IPS DF 4.7 (cell line): ENCODE data around the gene TMEM131.
A peak's percentile ranks its signal among the peaks of the same experiment; 100 is the strongest.

Experiments
- DNase-seq: peaks from one replicate; pipeline ENCODE4 v3.0.0-alpha.2; 2013; ENCODE audit warnings: low spot score; ENCODE audit errors: extremely low read depth

TMEM131 gene

DNA sequence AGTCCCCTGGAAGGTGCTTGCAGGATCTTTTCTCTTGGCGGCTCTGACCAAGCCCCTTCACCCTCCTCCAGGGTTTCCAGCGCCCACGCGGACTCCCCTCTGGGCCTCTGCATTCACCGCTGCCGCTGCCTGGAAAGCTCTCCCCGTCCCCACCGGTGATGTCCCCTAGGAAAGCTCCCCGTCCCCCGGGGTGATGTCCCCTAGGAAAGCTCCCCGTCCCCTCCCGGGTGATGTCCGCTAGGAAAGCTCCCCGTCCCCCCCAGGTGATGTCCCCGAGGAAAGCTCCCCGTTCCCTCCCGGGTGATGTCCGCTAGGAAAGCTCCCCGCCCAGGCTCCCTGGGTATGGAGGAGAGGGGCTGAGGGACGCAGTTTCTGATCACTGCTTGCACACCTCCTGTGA lies 254.5 kb downstream of the TMEM131 start:
- DNase-seq, result no peak

- DNase-seq, result peak; percentile 60
Measured at GRCh38 chr2:97740590-97741182, 255.1 kb downstream of the TMEM131 start.

DNA sequence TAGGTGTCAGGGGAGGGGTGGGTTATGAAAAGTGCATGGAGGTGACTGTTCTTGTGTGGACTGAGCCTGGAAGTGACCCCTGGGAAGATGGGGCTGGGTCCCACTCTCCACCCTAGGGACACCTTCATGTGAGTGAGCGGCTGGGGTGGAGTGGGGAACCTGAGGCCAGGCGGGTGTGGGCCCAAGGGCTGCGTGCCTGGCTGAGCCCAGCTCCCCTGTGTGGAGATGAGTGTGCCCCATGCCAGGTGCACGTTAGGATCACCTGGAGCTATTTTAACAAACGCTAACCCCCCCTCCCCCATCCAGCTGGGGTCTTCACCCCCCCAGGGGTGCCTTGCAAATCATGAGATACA lies 255.9 kb downstream of the TMEM131 start:
- DNase-seq, result no peak

DNA sequence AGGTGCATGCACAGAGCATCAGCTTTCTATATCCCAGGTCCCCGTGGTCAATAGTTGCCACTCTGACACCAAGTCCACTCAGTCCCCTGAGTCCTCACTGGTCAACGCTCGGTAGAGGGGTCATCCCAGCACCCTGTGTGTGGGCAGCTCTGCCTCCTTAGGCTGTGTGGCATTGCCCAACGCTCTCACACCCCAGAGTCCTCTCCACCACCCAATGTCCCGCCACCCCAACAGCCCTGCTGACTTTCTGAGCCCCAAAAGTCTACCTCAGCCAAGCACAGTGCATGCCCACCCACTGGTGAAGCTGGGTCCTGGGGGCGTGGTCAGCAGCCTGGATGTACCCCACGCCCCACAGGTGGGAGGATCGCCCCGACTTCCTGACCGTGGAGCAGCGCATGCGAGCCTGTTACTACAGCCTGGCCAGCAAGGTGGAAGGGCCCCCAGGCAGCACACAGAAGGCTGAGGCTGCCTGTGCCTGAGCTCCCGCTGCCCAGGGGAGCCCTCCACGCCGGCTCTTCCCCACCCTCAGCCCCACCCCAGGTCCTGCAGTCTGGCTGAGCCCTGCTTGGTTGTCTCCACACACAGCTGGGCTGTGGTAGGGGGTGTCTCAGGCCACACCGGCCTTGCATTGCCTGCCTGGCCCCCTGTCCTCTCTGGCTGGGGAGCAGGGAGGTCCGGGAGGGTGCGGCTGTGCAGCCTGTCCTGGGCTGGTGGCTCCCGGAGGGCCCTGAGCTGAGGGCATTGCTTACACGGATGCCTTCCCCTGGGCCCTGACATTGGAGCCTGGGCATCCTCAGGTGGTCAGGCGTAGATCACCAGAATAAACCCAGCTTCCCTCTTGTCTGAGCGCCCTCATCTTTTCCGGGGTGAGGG lies 256.5 kb downstream of the TMEM131 start:
- no peak for DNase-seq

DNA sequence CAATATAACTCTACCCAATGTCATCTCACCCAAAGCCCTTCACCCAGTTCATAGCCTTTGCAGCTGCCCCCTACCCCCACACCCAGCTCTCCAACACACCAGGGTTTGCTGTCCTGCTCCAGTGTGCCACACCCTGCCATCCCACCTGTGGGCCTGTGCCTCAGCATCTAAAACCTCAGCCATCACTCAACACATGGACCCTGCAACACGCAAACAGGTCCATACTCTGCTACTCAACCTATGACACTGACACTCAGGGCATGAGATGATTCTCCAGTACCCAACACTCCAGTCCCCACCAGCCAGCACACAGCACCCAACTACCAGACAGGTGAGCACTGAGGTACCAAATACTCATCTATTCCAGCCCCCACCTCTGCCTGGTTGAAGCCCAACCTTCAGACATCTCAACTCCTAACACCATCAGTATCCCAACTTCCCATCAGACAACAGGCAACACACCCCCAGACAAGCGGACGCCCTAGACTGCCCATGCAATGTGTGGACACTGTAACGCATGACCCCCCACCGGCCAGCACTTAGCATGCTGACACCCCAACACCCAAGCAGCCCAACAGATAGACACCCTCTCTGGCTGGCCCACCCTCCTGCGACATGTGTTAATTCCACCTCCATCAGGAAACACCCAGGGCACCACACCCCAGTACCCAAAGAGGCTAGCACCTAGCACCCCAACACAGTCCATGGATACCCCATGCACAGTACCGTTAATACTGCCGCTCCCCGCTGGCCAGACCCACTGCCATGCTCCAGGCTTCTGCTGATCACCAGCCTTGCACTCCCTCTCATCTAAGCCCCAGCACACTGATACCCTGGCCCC lies 257.3 kb downstream of the TMEM131 start:
- no peak for DNase-seq

- DNase-seq, result no peak
Measured at GRCh38 chr2:97737421-97738178, 258.1 kb downstream of the TMEM131 start.

GRCh38 chr2:97736608-97737330 lies 259.0 kb downstream of the TMEM131 start:
- DNase-seq, result no peak

DNA sequence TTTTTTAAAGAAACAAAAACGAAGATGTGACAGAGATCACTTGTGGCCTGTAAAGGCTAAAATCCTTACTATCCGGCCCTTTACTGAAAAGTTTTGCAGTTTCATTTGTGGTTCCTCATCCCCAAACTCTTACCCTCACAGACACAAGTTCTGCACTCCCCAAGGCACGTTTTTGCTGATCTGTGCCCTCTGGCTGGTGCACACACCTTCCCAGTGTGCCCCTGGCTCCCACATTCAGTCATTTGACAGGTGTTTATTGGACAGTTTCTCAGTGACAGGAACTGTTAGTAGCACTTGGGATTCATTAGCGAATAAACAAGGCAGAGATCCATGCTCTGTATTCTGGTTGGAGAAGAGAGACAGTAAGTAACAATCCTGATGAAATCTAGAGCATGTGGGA lies 259.6 kb downstream of the TMEM131 start:
- no peak for DNase-seq

DNA sequence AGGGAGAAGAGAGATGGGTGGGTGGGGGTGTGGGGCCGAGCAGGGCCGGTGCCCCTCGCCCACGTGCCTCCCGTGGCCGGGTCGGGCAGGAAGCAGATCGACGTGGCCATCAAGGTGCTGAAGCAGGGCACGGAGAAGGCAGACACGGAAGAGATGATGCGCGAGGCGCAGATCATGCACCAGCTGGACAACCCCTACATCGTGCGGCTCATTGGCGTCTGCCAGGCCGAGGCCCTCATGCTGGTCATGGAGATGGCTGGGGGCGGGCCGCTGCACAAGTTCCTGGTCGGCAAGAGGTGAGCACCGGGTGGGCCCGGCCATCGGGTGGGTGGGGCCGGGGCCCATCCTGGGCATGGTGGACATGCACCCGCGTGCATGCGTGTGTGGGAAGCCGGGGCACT lies 260.6 kb downstream of the TMEM131 start:
- no peak for DNase-seq

DNA sequence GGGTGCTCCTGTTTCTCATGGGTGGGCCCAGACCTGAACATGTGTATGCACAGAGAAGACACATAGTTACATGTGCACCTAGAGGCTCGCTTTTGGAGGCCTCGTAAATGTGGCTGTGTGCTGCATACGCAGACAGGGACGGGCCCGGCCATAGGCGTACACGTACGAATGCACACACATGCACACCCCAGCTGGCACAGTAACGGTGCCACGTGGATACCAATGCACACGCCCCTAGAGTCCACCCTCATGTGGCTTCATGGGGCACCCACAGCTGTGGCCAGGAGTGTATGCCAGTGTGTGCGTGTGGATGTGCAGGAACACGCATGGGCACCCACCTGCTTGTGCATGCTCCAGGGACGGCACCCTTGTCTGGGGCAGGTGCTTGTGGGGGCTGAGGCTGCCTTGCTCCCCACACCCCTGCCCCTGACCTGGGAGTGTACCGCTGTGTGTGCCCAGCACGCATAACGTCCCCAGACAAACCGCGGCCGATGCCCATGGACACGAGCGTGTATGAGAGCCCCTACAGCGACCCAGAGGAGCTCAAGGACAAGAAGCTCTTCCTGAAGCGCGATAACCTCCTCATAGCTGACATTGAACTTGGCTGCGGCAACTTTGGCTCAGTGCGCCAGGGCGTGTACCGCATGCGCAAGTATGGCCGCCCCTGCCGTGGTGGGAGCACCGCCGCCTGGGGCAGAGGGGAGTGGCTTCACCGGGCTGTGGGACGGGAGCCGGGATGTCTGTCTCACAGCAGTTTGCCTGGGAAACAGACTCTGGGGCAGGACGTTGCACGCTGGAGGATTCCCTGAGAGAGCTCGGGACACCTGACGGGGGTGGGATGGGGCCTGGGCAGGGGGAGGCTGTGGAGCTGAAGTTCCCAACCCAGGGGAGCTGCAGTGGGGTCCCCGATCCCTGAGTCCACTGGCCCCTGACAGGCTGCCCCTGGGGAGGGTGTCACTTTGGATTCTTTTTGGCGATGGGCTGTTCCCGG lies 261.4 kb downstream of the TMEM131 start:
- no peak for DNase-seq

- DNase-seq, result no peak
Measured at GRCh38 chr2:97733341-97734035, 262.3 kb downstream of the TMEM131 start.

GRCh38 chr2:97732436-97733340 lies 263.1 kb downstream of the TMEM131 start:
- no peak for DNase-seq

DNA sequence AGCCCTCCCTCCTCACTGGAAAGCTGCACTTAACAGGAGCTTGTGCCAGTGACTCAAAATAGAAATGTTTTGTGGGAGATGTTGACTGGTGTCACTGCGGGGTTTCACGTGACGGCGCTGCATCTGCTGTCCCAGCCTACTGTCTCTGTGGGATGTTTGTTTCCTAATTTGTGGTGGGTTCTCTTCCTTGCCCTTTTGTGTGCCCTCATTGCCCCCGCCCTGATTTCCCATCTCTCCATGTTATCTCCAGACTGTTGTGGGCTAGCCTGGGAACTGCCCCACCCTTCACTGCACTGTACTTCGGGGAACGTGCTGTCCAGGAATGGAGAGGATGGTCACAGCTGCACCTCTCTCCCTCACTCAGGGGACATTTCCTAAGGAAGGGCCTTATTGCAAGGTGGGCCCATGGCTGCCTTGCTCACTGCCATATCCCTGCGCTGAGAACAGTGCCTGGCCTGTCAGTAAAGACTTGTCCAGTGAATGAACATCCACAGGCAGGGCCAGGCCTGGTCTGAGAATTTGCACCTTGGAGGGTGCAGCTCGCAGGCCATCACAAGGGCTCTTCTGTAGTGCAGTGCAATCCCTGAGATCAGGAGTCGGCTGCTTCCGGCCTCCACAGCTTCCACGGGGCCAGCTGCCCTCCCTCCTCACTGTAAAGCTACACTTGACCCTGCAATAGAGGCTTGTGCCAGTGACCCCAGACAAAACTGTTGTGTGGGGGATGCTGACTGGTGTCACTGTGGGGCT lies 264.3 kb downstream of the TMEM131 start:
- DNase-seq, result no peak

GRCh38 chr2:97730245-97730644 lies 265.5 kb downstream of the TMEM131 start:
- no peak for DNase-seq

- DNase-seq, result no peak
Measured at GRCh38 chr2:97728091-97728731, 267.5 kb downstream of the TMEM131 start.

GRCh38 chr2:97727296-97727695 lies 268.5 kb downstream of the TMEM131 start:
- no peak for DNase-seq
